ENCODE results near the gene RPTOR.

RPTOR gene

DNA sequence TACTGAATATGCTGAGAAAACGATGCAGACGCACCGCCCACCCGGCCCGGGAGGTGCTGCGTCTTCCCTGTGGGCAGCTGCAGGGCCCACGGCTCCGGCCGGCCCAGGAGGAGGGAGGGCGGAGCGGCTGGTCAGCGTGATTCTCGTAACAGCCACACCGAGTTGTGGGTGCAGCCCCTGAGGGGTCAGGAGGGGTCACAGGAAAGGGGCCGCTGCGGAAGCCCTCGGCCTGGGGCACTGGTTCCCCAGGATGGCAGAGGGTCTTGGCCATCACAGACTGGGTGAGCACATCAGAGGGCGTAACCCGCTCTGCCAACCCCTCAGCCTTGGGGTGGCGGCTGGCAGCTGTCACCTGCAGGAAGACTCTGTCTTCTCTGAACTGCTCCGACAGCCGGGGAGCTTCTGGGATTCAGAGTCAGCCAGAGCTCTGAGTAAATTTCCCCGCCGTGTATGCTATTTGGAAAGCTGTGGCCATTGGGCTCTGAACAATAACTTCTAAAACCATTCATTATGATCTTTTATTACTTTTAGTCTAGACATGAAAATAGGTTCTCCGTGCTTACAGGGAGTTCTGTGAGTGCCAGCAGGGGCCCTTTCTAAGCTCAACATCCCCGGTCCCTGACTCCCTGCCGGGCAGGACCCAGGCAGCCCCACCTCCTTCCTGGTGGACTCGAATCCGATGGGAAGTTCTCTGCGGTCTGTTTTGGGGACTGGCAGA is 359.6 kb downstream of the RPTOR start:
- DNase-seq: no peak

DNA sequence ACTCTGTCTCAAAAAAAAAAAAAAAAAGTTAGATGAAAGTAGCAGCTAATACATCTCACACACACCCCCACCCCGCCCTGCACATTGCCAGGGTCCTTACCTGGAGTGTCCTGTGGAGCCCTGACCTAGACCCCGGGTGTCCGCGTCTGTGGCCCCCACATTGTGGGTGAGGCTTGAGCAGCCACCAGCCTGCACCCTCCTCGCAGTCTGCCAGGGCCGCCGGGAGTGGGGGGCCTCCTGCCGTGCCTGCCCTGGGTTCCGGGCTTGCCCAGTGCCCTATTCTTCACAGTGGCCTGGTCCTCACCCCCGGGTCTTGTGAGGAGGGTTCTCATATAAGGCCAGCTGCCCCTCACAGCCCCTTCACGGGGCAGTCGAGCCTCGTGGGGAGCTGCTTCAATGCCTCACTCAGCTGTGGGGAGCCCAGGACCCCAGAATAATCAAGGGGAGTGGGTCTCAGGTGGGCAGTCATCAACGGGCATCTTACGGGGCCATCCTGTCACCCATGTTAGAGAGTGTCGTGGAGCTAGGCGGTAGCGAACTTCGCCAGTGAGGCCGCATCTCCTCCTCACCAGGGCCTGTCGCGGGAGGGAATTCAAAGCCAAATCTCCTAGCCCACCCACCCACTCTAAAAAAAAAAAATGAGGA is 361.1 kb downstream of the RPTOR start:
- no peak for DNase-seq

DNA sequence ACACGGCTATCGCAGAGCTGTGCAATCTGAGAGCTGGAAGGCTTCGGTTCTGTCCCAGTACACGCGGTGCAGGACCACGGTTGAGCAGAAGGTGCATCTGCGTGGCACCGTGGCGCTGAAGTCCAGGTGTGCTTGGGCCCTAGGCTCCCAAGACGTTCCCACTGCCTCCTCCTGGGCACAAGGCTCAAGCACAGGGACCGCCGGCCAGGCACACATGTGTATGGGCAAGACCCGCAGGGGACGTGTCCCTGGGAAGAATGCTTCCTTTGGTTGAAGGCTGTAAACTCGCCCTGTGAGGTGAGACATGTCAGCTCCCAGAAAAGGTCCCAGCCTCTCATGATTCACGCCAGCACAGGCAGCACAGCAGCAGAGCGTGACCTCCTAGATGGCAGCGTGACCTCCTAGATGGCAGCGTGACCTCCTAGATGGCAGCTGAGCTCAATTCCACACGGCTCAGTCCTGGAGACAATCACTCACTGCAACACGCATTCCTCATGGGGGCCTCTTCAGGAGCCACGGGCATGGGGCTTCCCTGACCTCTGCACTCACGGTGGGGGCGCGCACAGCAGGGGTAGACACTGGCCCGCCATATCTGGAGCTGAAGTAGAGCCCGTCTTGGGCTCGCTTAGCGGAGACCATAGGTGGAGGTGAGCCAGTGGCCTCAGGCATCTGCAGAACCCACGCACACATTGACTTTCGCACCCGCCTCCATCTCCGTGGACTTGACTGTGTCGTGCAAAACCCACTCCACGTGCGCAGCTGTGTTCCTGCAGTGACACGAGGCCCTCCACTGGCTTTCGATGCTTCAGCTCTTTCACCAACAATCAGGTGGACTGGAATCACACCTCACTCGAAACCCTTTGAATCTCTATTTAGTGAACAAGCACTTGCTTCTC is 362.0 kb downstream of the RPTOR start:
- DNase-seq: no peak

DNA sequence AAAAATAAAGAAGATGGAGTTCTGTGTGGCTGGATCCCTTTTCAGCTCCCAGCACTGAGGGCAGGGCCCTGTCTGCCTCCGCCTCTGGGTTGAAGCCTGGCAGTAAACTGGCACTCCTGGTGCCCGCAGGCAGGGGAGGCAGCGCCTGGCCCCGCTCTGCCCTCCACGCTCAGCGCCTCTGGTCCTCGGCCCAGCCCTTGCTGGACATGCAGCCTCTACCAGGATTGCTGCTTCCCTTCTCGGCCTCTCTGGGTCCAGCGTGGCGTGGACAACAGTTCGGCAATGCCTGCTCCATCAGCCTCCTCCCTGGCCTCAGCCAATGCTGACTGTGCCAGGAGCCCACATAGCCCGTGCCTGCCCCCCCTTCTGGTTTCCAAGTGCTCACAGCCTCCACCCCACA is 362.6 kb downstream of the RPTOR start:
- DNase-seq: no peak

DNA sequence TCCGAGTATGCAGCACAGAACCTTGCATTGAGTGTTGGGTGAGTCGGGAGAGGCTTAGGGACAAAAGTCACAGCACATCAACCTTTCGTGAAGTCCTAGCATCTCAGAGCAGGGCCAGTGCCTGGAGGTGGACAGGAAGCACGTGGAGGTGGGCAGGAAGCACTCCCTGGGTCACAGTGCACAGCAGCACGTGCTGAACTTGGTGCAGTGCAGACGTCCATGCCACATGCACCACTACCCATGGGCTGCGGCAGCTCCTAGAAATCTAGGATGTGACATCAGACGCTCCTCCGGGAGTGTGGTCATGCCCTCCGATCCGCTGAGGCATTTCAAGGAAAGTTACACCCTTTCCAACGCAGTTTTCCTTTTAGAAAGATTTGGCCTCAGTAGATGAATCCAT is 363.6 kb downstream of the RPTOR start:
- DNase-seq: no peak

DNA sequence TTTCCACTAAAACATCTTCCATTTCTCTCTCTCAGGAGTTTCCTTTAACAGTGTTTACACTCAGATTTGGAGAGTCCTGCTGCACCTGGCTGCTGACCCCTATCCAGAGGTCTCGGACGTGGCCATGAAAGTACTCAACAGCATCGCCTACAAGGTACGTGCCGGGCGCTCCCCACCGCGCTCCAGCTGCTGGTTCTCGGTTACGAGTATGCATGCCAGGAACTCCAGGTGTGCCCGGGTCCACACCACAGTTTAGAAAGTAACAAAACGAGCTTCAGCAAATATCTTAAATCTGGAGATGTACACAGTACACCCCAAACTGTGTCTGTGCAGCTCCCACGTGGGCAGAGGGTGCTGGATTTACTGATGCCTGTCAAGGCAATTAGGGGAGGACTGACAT is 364.1 kb downstream of the RPTOR start:
- no peak for DNase-seq

DNA sequence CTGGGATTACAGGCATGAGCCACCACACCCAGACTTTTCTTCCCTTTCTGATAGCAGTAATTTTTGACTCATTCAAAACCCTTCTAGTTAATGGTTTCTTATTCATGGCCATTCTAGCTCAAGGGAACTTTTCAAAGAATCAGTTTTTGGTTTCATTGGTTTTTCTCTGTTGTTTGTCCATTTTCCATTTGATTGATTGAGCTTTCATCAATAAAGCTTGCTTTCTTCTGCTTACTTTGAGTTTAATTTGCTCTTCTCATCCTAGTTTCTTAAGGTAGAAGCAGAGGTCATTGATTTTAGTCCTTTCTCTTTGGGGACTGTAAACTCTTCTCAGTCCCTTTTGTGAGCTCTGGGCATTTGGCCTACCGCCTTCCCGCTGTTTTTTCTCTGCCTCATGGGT is 365.0 kb downstream of the RPTOR start:
- no peak for DNase-seq

DNA sequence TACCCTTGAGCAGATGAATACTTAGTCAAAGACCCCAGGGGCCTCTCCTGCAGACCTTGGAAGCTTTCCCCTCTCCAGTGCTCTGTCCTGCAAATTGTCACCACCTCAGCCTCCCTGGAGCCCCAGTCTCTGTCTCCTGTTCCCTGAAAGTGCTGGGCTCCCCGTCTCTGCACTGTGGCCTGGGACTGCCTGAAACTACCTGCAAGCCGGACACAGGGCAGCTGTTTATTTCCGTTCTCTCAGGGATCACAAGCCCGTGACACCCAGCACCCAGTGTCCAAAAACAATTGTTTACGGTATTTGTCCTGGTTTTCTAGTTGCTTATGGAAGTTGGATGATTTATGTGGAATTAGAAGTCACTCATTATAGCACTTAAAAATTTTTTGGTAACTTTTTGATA is 365.4 kb downstream of the RPTOR start:
- DNase-seq: no peak

DNA sequence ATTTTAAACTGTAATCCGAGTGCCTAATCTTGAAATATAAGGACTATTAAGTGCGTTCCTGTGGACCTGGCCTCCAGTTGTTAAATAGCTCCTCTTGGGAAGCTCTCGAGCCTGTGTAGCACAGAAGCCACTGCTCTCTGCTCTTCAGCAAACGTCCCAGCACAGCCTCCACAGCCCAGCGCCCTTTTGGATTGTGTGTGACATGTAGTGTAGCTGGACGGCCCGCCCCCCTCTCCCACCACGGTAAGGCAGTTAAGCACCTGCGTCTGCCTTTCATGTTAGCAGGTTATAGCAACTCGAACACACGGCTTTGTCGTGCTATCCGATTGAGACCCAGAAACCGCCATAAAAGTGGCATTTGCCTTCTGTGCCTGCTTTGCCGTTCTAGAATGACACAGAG is 367.8 kb downstream of the RPTOR start:
- no peak for DNase-seq

DNA sequence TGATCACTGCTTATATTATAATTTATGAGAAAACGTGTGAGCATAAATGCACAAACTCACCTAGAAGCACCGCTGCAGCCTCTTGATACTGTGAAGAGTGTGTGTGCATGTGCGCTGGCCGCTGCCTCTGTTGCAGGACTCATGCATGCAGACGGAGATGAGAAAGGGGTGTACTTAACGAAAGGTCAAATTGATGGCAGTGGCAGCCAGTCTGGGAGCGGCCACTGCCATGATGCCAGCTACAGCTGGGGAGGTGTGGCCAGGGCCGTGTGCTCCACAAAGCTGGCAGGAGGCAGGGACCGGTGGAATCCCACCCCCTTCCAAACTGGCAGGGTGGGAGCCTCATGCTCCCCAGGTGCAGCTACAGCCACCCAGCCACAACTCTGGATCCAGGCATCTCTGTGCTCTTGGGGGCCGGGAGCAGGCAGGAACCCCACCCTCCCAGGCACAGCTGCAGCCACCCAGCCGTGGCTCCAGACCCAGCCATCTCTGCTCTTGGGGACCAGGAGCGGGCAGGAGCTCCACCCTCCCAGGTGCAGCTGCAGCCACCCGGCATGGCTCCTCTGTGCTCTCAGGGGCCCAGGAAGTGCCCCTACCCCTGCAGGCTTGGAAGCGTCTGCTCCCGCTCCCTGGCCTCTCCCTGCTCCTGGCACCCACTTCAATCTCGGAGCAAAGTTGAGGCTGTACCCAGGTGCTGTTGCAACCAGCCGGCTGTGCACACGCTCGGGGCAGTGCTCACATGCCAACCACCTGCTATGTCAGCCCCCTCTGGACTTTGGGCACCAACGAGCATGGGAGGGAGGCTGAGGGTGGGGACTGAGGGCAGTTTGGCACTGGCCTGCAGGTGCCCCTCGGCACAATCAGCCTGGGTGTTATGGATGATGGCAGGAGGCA is 369.5 kb downstream of the RPTOR start:
- DNase-seq: no peak

DNA sequence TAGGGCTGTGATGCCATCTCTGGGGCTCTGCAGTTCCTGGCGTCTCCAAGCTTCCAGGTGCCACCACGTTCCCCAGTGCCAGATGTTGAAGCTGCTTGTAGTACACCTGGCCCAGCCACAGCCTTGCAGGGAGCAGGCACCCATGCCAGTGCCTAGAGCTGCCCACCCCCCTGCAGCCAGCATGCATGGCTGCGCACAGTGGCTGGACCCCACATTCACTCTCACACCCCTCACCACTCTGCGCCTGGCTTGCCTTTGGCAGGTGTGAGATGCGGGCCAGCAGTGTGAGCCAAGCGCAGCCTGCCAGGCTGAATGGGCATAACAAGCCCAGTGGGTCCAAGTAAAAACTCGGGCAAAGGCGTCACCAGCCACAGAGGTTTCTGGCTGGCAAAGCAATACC is 371.6 kb downstream of the RPTOR start:
- no peak for DNase-seq

DNA sequence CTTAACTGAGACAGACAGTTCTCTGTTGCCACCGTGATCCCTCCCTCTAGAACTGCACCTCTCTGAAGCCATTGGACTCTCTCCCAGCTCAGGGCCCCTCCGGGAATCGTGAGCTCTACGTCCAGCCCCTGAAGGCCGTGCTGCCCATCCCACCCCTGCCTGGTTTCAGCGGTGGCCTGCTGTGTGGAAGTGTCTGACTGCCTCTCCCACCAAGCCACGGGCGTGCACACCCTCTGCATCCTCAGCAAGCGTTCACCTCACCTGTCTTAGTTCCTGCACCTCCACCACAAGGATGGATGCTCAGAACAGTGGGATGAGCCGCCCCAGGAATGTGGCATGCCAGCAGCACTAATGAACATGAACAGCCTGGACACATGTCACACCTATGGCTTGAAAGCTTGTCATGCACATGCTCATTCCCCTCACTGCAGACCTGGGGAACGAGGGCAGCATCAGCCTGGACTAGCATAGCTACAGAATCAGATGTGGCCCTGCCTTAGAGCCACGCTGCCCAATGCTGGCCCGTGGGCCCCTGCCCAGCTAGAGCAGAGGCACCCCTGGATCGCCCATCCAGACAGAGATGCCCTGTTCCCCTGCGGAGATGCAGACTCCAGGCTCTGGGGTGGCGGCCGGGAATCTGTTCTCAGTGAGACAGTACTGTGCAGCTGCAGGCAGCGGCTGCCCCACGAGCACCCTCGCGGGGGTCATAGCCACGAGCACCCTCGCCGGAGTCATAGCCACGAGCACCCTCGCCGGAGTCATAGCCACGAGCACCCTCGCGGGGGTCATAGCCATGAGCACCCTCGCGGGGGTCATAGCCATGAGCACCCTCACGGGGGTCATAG is 373.3 kb downstream of the RPTOR start:
- no peak for DNase-seq

DNA sequence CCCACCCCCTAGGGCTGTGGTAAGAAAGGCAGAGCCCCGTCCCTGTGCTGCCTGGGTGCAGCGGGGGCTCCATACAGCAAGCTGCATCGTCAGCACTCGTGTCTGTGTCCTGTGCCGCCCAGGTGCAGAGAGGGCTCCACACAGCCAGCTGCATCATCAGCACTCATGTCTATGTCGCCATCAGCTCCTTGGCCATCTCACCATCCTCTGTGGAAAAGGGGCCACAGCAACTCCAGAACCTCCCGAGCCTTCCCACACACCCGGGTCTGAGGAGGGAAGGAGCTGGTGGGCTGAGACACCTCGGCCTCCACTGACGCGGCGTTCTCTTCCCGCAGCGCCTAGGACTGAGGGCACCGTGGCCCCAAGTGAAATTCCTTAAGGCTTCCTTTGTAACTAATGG is 374.1 kb downstream of the RPTOR start:
- DNase-seq: no peak

DNA sequence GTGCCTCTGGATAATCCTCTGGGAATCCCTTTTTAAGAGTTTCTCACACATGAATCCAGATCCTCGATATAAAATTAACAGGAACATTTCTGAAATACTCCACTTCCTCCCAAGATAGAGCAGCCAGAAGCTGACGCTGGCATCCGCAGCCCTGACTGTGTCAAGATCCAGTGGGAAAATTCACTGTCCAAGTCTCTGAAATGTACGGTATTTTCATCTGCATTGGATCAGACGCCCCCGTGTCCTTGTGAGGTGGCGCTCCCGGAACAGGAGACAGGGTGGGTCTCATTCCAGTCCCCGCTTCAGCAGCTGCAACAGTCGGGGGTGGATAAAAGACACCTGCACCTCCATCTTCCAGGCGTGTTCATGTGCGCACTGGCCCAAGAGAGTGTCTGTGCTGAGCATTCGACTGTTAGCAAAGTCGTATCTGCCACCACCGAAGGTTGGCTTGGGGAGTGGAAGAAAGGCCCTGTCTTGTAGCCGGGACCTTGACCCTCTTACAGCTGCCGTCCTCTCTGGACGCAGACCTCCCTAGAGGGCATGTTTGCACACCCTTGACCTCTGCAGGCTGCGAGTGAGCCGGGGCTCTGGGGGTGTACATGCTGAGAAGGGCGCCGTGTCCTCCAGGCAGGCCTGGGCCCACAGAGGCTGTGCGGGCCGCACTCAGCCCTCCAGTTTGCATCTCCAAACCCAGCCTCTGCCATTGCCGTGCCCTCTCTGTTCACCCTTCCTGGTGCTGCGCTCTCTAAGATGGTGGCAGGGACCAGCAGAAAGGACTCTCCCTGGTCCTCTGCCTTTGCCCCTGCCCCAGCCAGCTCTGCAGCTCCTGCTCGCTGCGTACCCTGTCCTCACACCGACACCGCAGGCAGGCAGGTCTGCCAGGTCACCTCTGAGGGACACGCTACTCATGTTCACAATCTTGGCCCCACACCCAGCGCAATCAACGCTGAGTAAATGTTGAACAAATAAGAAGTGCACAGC is 375.0 kb downstream of the RPTOR start:
- DNase-seq: no peak

DNA sequence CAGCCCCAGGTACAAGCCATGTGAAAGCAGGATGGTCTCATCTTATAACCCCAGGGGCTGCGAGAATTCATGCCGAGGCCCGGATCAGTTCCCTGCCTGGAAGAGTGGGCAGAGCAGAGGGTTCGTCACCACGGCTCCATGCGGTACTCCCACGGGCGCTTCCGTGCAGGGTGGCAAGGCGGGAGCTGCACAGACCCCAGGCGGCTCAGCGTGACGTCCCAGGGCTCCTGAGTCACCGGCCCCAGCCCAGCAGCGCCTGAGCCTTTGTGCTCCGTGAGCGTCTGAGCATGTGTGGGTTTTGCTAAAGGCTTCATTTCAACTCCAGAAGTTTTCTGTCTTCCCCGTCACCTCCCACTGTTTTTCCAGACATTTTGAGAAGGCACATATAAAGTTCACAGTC is 375.8 kb downstream of the RPTOR start:
- DNase-seq: no peak

DNA sequence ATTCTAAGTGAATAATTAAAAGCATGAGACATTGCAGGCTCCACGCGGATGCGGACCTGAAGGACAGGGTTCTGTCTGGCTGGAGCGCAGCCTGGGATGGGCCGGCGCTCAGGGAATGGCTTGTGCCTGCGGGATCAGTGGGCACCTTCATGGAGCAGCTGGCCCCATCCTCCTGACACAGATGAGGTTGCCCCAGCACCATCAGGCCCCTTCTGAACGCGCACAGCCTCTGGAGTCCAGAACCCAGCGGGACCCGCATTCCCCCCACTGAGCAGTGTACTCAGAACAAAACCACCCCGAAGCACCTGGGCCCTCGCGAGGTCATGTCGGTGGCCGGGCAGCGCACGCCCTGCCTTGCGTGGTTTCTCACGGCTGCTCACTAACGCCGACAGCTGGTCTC is 376.5 kb downstream of the RPTOR start:
- DNase-seq: no peak

DNA sequence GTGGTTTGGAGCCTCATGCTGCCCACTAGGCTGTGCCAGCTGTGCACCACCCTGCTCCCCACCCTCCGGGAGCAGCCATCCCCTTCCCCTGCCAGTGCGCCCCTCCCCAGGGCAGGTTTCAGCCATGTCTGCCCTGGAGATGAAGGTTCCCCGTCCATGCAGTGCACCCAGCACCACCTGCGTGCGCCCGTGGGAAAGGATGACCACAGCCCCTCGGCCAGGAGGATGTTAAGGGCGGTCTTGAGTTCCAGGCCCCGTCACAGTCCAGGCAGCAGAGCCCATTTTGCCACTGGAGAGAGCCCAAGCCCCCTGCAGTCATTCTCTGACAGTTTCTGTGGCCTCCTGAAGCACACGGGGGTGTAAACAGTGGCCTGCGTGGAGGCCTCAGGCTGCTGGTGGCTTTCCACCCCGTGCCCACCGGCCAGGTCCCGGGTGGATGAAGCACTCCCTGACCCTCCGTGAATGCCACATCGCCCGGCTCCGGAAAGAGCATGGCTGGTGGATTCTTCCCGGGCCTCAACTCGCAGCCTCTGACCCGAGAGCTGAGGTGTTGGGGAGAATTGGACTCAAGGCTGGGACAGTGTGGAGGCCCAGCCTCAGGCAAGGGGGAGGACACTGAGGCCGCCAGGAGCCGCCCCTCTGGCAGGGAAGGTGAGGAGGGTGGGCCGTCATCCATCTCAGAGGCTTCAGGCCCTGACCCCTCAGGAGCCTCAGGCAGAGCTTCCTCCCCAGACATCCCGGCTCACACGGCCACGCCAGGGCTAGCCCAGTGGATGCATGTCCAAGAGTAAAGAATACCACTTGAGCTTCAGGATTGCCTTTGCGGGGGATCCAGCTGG is 377.3 kb downstream of the RPTOR start:
- DNase-seq: no peak

DNA sequence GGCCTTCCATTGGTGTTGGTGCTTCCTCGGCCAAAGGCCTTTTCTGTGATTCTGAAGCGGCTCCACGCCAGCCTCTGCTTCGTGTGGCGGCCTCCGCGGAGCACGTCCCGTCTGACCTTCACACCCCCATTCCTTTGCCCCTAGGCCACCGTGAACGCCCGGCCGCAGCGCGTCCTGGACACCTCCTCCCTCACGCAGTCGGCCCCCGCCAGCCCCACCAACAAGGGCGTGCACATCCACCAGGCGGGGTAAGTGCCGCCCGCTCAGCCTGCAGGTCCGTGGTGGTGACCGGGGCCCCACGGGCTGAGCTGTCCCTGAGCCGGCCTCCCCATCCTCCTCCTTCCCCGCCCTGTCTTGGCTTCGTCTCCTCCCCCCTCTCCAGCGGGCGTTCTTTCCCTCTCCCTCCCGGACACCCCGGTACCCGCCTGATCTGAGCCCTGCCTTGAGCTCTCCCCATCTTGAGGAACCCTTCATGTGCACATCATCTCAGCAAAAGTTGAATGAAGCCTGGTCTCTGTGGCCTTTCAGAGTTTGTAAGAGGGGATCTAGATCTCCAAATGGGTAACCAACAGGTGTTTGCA is 378.0 kb downstream of the RPTOR start:
- no peak for DNase-seq

Measured in stimulated activated CD4-positive, alpha-beta T cell treated with anti-CD3 and anti-CD28 coated beads, Interleukin-4, amount 100 ng/mL, for 4 hours (primary cell).